ENCODE results near the gene DOP1B.
"Not testable (repeated sequence)": the region's sequence is repeated elsewhere in the genome, so short reads cannot be mapped to it uniquely, and the experiment has no call there.

Gene DOP1B

DNA sequence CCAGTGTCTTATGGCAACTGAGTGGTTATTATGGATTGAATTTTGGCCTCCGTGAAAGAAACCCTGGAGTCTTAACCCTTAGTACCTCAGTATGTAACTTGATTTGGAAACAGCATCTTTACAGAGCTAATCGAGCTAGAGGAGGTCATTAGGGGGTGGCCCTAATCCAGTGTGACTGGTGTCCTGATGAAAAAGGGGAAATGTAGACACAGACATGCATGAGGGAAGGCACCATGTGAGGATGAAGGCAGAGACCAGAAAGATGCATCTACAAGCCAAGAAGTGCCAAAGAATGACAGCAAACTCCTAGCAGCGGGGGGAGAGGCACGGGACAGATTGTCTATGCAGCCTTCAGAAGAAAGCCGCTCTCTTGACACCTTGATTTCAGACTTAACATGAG is 14.7 kb downstream of the DOP1B start:
- in situ Hi-C loops (cut with MboI; ENCODE audit: low sequenced_read_pairs): no loop called here

GRCh38 chr21:36171741-36172331 is 15.2 kb downstream of the DOP1B start:
- in situ Hi-C loops (cut with MboI; ENCODE audit: low sequenced_read_pairs): no loop called here

GRCh38 chr21:36174780-36175179 is 18.2 kb downstream of the DOP1B start:
- in situ Hi-C loops (cut with MboI; ENCODE audit: low sequenced_read_pairs): no loop called here

GRCh38 chr21:36175771-36176565 is 19.3 kb downstream of the DOP1B start:
- in situ Hi-C loops (cut with MboI; ENCODE audit: low sequenced_read_pairs): no loop called here

GRCh38 chr21:36178349-36178748 is 21.7 kb downstream of the DOP1B start:
- in situ Hi-C loops (cut with MboI; ENCODE audit: low sequenced_read_pairs): no loop called here

DNA sequence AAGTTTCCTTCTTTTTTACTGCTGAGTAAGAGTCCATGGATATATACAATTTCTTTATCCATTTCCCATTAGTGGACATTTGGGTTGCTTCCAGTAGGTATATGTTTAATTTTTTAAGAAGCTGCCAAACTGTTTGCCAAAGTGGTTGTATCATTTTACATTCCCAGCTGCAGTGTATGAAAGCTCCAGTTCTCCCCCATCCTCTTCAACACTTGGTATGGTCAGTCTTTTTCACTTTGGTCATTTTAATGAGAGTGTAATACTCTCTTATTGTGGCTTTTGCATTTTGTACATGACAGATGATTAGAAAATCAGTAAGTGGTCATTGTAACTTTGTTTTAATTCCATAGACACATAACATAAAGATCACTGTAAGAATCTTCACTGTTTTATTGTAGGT is 22.5 kb downstream of the DOP1B start:
- in situ Hi-C loops (cut with MboI; ENCODE audit: low sequenced_read_pairs): no loop called here

- in situ Hi-C loops (cut with MboI; ENCODE audit: low sequenced_read_pairs): no loop called here
Measured at GRCh38 chr21:36180963-36181362, 24.3 kb downstream of the DOP1B start.

DNA sequence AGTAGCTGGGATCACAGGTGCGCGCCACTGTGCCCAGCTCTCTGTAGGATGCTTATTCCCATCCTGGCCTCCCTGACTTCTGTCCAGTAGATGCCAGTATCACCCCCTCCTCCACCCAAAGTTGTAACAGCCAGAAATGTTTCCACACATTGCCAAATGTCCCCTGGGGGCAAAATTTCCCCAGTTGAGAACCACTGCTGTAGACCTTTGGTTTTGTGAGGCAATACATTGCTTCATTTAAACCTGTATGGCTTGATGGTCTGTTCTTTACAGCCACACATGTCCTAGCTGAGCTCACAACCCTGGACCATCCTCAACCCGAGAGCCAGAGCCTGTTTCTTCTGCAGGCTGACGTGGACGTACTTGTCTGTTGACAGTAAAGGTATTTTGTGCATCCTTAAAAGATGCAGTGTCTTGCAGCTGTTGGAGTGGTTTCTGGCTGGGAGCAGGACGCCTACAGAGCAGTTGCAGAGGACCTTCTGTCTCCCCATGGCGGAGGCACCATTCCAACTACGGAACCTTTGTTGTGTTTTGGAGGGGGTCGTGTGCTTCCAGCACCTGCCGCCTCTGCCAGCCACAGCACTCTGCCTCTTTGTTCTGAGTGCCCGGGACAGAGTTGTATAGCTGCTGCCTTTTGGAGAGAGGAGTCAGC is 26.6 kb downstream of the DOP1B start:
- in situ Hi-C loops (cut with MboI; ENCODE audit: low sequenced_read_pairs): no loop called here

GRCh38 chr21:36184545-36184944 is 27.9 kb downstream of the DOP1B start:
- in situ Hi-C loops (cut with MboI; ENCODE audit: low sequenced_read_pairs): no loop called here

DNA sequence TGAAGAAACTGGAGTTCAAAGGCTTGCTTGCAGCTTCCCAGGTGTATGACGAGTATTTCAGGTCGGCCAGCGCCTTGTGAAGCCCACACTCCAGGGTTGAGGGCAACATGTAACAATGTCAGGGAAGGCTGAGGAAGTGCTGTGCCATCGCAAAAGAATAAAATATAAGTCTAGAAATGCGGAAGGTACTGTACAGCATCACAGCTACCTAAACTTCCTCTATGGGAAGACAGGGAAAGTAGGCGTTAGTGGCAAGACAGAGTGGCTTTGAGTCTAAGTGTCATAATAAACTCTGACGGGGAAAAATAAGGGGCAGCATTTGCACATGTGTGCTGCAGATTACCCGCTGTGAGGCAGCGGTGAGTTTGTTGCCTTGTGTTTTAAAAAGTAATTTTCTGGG is 28.9 kb downstream of the DOP1B start:
- in situ Hi-C loops (cut with MboI; ENCODE audit: low sequenced_read_pairs): no loop called here

GRCh38 chr21:36186081-36186480 is 29.5 kb downstream of the DOP1B start:
- in situ Hi-C loops (cut with MboI; ENCODE audit: low sequenced_read_pairs): no loop called here

DNA sequence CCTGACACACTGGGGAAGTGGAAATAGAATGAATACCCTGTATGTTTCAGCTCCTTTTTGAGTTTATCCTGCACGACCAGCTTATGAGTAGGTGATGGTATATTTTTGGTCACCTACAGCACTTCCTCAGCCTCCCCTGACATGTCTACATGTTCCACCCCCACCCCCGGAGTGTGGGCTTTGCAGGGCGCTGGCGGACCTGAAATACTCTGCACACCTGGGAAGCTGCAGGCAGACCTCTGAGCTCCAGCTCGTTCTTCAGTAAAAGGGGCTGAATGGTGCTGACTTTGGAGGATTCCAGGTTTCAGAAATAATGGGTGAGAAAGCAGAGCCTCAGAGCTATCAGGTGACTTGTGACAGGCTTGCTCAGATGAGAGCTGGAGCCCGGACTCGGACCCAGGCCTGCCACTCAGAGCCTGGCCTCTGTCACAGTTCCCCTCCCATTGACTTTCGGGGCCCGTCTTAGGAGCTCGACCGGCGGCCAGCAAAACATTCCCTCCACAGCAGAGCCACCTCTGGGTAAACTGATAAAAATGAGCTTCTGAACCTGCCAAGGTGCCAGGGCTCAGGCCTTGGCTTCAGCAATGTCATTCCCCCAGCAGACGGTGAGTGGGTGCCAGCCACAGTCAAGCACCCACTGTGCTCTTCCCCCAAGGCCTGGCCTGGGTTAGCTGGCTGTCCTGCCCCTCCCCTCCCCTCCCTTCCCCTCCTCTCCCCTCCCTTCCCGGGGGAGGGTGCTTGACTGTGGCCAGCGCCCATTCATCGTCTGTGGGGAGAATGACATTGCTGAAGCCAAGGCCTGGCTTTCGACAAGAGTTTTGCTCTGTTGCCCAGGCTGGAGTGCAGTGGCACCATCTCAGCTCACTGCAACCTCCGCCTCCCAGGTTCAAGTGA is 30.1 kb downstream of the DOP1B start:
- in situ Hi-C loops (cut with MboI; ENCODE audit: low sequenced_read_pairs): no loop called here

- in situ Hi-C loops (cut with MboI; ENCODE audit: low sequenced_read_pairs): no loop called here
Measured at GRCh38 chr21:36188081-36188681, 31.6 kb downstream of the DOP1B start.

- in situ Hi-C loops (cut with MboI; ENCODE audit: low sequenced_read_pairs): no loop called here
Measured at GRCh38 chr21:36188937-36189336, 32.3 kb downstream of the DOP1B start.

DNA sequence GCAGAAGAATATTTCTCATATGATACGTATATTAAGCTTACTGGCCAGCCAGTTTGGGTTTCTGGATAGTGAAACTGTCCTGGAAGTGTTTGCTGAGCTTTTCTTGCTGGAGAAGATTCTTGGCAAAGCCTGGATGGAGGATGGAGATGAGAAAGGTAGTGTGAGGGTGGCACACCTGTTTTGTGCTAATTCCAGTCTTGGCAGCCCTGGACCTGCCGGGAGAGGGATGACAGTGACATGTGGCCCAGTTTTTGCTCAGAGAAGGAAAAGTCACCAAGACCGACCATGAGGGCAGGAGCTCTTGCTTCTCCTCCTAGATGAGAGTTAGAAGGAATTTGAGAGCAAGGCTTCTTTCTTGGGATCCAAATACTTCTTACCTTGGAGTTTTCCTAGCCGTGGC is 34.1 kb downstream of the DOP1B start:
- in situ Hi-C loops (cut with MboI; ENCODE audit: low sequenced_read_pairs): no loop called here

- in situ Hi-C loops (cut with MboI; ENCODE audit: low sequenced_read_pairs): no loop called here
Measured at GRCh38 chr21:36193200-36193599, 36.6 kb downstream of the DOP1B start.

DNA sequence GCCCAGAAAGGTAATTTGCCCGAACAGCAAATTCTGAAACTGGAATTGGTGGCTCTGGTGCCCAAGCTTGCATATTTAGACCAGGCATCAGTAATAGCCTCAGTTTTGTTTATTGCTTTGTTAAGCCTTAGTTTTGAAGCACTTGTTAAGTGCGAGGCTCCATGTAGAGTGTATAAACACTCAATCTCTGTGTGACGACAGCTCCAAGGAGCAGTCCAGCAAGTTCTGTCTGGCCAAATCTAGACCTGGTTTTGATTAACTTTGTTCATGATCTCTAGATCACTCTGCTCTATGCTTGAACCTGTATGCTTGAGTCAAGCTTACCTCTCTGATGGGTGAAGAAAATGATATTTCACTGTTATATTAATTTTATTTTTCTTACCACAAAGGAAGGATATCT is 37.4 kb downstream of the DOP1B start:
- in situ Hi-C loops (cut with MboI; ENCODE audit: low sequenced_read_pairs): no loop called here

DNA sequence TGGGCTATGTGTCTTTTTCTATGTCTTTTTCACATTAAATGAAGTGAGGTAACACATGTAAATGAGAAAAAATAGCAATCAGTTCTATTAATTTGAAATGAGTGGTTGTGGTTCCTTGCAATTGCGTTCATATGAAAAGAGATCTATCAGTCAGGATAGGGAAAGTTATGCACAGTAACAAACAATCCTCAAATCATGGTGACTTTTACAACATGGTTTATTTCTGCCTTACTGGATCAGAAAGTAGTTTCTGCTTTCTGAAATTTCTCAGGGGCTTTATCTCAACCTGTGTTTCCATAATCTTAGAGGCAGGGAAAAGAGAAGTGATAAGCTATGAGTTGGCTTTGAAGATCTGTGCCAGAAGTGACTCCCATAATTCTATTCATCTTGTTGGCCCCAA is 39.0 kb downstream of the DOP1B start:
- in situ Hi-C loops (cut with MboI; ENCODE audit: low sequenced_read_pairs): no loop called here

DNA sequence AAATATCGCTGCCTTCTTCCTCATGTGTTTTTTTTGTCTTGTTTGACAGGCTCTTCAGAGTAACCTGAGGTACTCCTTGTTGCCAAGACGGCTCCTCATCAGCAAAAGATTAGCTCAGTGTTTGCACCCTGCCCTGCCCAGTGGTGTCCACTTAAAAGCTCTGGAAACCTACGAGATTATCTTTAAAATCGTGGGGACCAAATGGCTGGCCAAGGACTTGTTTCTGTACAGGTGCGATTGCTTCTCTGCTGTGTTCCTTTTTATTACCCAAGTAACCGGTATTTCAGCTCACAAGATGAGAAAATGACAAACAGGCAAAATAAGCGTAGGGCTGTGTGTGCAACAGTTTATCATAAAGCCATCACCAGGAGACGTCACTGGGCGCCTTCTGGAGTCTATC is 42.4 kb downstream of the DOP1B start:
- in situ Hi-C loops (cut with MboI; ENCODE audit: low sequenced_read_pairs): no loop called here

- in situ Hi-C loops (cut with MboI; ENCODE audit: low sequenced_read_pairs): not testable (repeated sequence)
Measured at GRCh38 chr21:36199575-36199974, 43.0 kb downstream of the DOP1B start.

DNA sequence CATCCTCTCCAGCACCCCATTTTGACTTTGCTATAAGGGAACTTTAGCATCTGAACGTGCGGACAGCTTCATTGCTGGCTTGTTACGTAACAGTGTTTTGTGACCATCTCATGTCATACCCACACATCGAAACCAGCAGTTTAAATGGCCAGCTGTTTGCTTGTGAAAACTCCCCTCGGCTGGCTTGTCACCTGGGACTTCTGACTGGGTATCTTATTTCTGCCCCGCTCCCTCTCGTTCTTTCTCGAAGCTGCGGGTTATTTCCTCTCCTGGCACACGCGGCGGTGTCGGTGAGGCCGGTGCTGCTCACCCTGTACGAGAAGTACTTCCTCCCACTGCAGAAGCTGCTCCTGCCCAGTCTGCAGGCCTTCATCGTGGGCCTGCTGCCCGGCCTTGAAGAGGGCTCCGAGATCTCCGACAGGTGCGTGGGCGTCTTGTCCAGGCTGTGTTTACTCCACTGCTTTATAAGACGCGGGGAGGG is 43.5 kb downstream of the DOP1B start:
- in situ Hi-C loops (cut with MboI; ENCODE audit: low sequenced_read_pairs): no loop called here

All from hTERT RPE-1 (cell line).